Measurements from ENCODE around the gene ABLIM3. TPM values are rescaled to one million over a fixed set of nuclear protein-coding genes. Genes with fewer than 3 reads are reported as not detected.

Gene ABLIM3
- polyA plus RNA-seq, 1 of the 3 experiments (the other 2 are of a cell fraction): 5.9 TPM

DNA sequence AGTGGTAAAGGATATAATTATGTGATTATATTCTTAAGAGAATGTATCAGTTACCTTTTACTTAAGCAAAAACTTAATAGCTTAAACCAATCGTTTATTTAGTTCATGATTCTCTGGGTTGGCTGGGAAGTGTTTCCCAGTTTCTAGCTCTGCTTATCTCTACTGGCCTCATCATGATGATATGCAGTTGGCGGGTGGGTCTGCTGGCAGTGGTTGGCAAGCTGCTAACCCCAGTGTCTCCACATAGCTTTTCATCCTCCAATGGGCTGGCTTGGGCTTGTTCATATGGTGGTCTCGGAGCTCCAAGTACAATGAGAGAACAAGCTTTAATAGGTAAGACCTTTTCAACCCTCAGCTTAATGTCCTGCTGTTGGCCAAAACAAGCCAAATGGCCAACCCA, 43.8 kb downstream of the ABLIM3 start:
- CTCF ChIA-PET: interaction anchor here (1.3 kb wide), 1 partner anchor 44 kb away, joined by 8 read pairs; the partner anchor contains the start of gene ABLIM3
- H3K79me2 ChIP-seq (ENCODE audit: insufficient read depth): no peaks in the 10 kb centered on the region

DNA sequence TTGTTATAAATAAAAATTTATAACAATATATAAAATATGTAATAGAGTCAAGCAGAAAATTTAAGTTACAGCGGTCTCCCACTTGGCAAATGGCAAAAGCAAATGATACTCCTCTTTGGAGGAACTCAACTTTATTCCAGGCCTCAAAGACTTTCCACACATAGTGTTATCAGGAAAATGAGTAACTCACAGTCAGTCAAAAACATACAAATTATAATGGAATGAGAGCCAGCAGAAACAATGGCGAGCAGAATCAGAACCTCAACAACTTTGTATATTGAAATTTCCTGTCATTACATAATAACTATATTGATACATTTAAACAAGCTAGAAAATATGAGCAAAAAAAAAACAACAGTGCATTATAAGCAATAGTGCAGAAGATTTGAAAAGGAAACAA, 45.2 kb downstream of the ABLIM3 start:
- TF ChIP-seq, protein P1, sequence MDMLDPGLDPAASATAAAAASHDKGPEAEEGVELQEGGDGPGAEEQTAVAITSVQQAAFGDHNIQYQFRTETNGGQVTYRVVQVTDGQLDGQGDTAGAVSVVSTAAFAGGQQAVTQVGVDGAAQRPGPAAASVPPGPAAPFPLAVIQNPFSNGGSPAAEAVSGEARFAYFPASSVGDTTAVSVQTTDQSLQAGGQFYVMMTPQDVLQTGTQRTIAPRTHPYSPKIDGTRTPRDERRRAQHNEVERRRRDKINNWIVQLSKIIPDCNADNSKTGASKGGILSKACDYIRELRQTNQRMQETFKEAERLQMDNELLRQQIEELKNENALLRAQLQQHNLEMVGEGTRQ (IDR thresholded peaks at IDR 0.05; ENCODE audit: borderline replicate concordance, low read depth, low read length): no peak
- no peak for TF ChIP-seq MXI1 (IDR thresholded peaks at IDR 0.05; ENCODE audit: low read depth, low read length)
- no peak for TF ChIP-seq GABPA (IDR thresholded peaks at IDR 0.05; ENCODE audit: low read depth)
- TF ChIP-seq, protein P2, sequence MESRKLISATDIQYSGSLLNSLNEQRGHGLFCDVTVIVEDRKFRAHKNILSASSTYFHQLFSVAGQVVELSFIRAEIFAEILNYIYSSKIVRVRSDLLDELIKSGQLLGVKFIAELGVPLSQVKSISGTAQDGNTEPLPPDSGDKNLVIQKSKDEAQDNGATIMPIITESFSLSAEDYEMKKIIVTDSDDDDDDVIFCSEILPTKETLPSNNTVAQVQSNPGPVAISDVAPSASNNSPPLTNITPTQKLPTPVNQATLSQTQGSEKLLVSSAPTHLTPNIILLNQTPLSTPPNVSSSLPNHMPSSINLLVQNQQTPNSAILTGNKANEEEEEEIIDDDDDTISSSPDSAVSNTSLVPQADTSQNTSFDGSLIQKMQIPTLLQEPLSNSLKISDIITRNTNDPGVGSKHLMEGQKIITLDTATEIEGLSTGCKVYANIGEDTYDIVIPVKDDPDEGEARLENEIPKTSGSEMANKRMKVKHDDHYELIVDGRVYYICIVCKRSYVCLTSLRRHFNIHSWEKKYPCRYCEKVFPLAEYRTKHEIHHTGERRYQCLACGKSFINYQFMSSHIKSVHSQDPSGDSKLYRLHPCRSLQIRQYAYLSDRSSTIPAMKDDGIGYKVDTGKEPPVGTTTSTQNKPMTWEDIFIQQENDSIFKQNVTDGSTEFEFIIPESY (IDR thresholded peaks at IDR 0.05; ENCODE audit: borderline replicate concordance, low read depth): no peak
- no peak for TF ChIP-seq FOXJ3 (CRISPR knock-in tag; IDR thresholded peaks at IDR 0.05)
- TF ChIP-seq ELF1 (IDR thresholded peaks at IDR 0.05): no peak
- TF ChIP-seq RFX5 (IDR thresholded peaks at IDR 0.05; ENCODE audit: low read length): no peak
- TF ChIP-seq, protein P3, sequence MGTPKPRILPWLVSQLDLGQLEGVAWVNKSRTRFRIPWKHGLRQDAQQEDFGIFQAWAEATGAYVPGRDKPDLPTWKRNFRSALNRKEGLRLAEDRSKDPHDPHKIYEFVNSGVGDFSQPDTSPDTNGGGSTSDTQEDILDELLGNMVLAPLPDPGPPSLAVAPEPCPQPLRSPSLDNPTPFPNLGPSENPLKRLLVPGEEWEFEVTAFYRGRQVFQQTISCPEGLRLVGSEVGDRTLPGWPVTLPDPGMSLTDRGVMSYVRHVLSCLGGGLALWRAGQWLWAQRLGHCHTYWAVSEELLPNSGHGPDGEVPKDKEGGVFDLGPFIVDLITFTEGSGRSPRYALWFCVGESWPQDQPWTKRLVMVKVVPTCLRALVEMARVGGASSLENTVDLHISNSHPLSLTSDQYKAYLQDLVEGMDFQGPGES (IDR thresholded peaks at IDR 0.05; ENCODE audit: low read depth, low read length): no peak
- TF ChIP-seq, protein P4, sequence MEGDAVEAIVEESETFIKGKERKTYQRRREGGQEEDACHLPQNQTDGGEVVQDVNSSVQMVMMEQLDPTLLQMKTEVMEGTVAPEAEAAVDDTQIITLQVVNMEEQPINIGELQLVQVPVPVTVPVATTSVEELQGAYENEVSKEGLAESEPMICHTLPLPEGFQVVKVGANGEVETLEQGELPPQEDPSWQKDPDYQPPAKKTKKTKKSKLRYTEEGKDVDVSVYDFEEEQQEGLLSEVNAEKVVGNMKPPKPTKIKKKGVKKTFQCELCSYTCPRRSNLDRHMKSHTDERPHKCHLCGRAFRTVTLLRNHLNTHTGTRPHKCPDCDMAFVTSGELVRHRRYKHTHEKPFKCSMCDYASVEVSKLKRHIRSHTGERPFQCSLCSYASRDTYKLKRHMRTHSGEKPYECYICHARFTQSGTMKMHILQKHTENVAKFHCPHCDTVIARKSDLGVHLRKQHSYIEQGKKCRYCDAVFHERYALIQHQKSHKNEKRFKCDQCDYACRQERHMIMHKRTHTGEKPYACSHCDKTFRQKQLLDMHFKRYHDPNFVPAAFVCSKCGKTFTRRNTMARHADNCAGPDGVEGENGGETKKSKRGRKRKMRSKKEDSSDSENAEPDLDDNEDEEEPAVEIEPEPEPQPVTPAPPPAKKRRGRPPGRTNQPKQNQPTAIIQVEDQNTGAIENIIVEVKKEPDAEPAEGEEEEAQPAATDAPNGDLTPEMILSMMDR (IDR thresholded peaks at IDR 0.05): no peak
- TF ChIP-seq RCOR1 (IDR thresholded peaks at IDR 0.05; ENCODE audit: low read length): no peak
- H2AFZ ChIP-seq (ENCODE audit: low read depth): no peak overlapping the region
- H3K27ac ChIP-seq (ENCODE audit: low read depth in 2 of 2, low read length in 1 of 2): no peak overlapping the region
- no peaks in the 10 kb centered on the region for H4K20me1 ChIP-seq (ENCODE audit: insufficient read depth)
- ChIA-PET POLR2A (no interaction called here), CTCF (interaction anchor here (1.1 kb wide), 1 partner anchor 13 kb away, joined by 4 read pairs; no protein-coding TSS in a partner anchor)
- H3K4me3 ChIP-seq (ENCODE audit: low read depth in 2 of 2, low read length in 1 of 2): no peak overlapping the region
- no peak overlapping the region for H3K9ac ChIP-seq
- H3K79me2 ChIP-seq (ENCODE audit: insufficient read depth): no peaks in the 10 kb centered on the region; the same call in 1 of the 2 replicates
- H3F3A ChIP-seq (replicated peaks; ENCODE audit: insufficient read depth): peaks cover 3% of the 10 kb centered on the region
- no peaks in the 10 kb centered on the region for H3K27me3 ChIP-seq (ENCODE audit: insufficient read depth)
- WGBS (ENCODE audit: low lambda C conversion rate): 89% methylated on average over 2 of the region's 2 CpGs
- no peak for DNase-seq
- H3K9me3 ChIP-seq: no peaks in the 10 kb centered on the region
- no peaks in the 10 kb centered on the region for H3K4me1 ChIP-seq (ENCODE audit: control insufficient read depth in 1 of 2, insufficient read depth in 2 of 2, low read depth in 1 of 2, low read length in 1 of 2)
- no peaks in the 10 kb centered on the region for H3K9me2 ChIP-seq
- H3K4me2 ChIP-seq: no peak overlapping the region
- H3K36me3 ChIP-seq (replicated peaks in 1 of 2; ENCODE audit: control insufficient read depth in 1 of 2, insufficient read depth in 2 of 2, low read length in 1 of 2): peaks cover 0 to 20% of the 10 kb centered on the region in 2 experiments

More for the DNA sequence above, 43.8 kb downstream of the ABLIM3 start:
- WGBS (ENCODE audit: low lambda C conversion rate): 73% methylated on average over 3 of the region's 3 CpGs
- Histone ChIP-seq H4K20me1 (ENCODE audit: insufficient read depth) (no peaks in the 10 kb centered on the region), H2AFZ (ENCODE audit: low read depth) (no peak overlapping the region), H3K9me2 (no peaks in the 10 kb centered on the region), H3K27ac (ENCODE audit: low read depth in 2 of 2, low read length in 1 of 2) (no peak overlapping the region), H3K4me2 (no peak overlapping the region), H3K9ac (no peak overlapping the region), H3K4me1 (ENCODE audit: control insufficient read depth in 1 of 2, insufficient read depth in 2 of 2, low read depth in 1 of 2, low read length in 1 of 2) (no peaks in the 10 kb centered on the region; a peak in 1 of 4 replicates), H3K9me3 (no peaks in the 10 kb centered on the region), H3F3A (replicated peaks; ENCODE audit: insufficient read depth) (peaks cover 3% of the 10 kb centered on the region), H3K4me3 (ENCODE audit: low read depth in 2 of 2, low read length in 1 of 2) (no peak overlapping the region), H3K36me3 (replicated peaks in 1 of 2; ENCODE audit: control insufficient read depth in 1 of 2, insufficient read depth in 2 of 2, low read length in 1 of 2) (peaks cover 0 to 20% of the 10 kb centered on the region in 2 experiments), H3K27me3 (ENCODE audit: insufficient read depth) (no peaks in the 10 kb centered on the region)
- POLR2A ChIA-PET: no interaction called here
- no peak for DNase-seq
- TF ChIP-seq, protein P2 (IDR thresholded peaks at IDR 0.05; ENCODE audit: borderline replicate concordance, low read depth): no peak
- no peak for TF ChIP-seq FOSL2 (IDR thresholded peaks at IDR 0.05; ENCODE audit: borderline replicate concordance, low read depth)
- TF ChIP-seq YY1 (IDR thresholded peaks at IDR 0.05; ENCODE audit: low read depth): no peak
- no peak for TF ChIP-seq JUND (IDR thresholded peaks at IDR 0.05)
- TF ChIP-seq TAF1 (IDR thresholded peaks at IDR 0.05; ENCODE audit: borderline replicate concordance, low read depth, low read length): no peak
- no peak for TF ChIP-seq CHD2 (IDR thresholded peaks at IDR 0.05; ENCODE audit: low read length, partially characterized antibody)
- TF ChIP-seq FOXM1 (IDR thresholded peaks at IDR 0.05; ENCODE audit: low read depth): no peak
- TF ChIP-seq SIN3A (IDR thresholded peaks at IDR 0.05; ENCODE audit: borderline replicate concordance, low read depth, low read length): no peak
- no peak for TF ChIP-seq SMC3 (IDR thresholded peaks at IDR 0.05; ENCODE audit: low read depth, low read length)
- TF ChIP-seq RFX5 (IDR thresholded peaks at IDR 0.05; ENCODE audit: low read length): no peak
- TF ChIP-seq, protein P5, sequence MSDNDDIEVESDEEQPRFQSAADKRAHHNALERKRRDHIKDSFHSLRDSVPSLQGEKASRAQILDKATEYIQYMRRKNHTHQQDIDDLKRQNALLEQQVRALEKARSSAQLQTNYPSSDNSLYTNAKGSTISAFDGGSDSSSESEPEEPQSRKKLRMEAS (IDR thresholded peaks at IDR 0.05; ENCODE audit: low read depth): no peak
- no peak for TF ChIP-seq MEF2A (IDR thresholded peaks at IDR 0.05; ENCODE audit: borderline replicate concordance, low read depth)
- no peak for TF ChIP-seq TCF12 (IDR thresholded peaks at IDR 0.05)
- no peak for TF ChIP-seq FOXJ3 (CRISPR knock-in tag; IDR thresholded peaks at IDR 0.05)
- TF ChIP-seq ELF1 (IDR thresholded peaks at IDR 0.05): no peak
